Activated T-cell treated with anti-CD3 and anti-CD28 coated beads, Interleukin-2, amount 50 U/mL, for 48 hours (primary cell): ENCODE measurements around the gene ZNF496.

Experiments
- DNase-seq, 2 experiments: peaks; one replicate each; pipeline ENCODE4 v3.0.0-alpha.2; 2020

Gene ZNF496

GRCh38 chr1:247326411-247327130 is 5.1 kb downstream of the ZNF496 start:
- DNase-seq = no peak

- DNase-seq = no peak
Observed at GRCh38 chr1:247324923-247325322, 6.7 kb downstream of the ZNF496 start.

- DNase-seq = no peak
Observed at GRCh38 chr1:247324204-247324787, 7.4 kb downstream of the ZNF496 start.

- peak; percentile 54 to 62 for DNase-seq
Observed at GRCh38 chr1:247322849-247323586, 8.6 kb downstream of the ZNF496 start.

- DNase-seq = no peak
Observed at GRCh38 chr1:247322442-247322841, 9.2 kb downstream of the ZNF496 start.

GRCh38 chr1:247317702-247318101 is 14.0 kb downstream of the ZNF496 start:
- no peak for DNase-seq

GRCh38 chr1:247316590-247317197 is 15.0 kb downstream of the ZNF496 start:
- DNase-seq = no peak

- no peak for DNase-seq
Observed at GRCh38 chr1:247304031-247304430, 27.6 kb downstream of the ZNF496 start.

GRCh38 chr1:247303216-247303615 is 28.5 kb downstream of the ZNF496 start:
- no peak for DNase-seq

- no peak for DNase-seq
Observed at GRCh38 chr1:247301176-247301540, 30.5 kb downstream of the ZNF496 start.

GRCh38 chr1:247300491-247301175 is 31.0 kb downstream of the ZNF496 start:
- no peak for DNase-seq

GRCh38 chr1:247299723-247300381 is 31.8 kb downstream of the ZNF496 start:
- DNase-seq = no peak

GRCh38 chr1:247298701-247299100 is 33.0 kb downstream of the ZNF496 start:
- DNase-seq = no peak

GRCh38 chr1:247298124-247298481 is 33.6 kb downstream of the ZNF496 start:
- no peak for DNase-seq

- DNase-seq = no peak
Observed at GRCh38 chr1:247297263-247298123, 34.2 kb downstream of the ZNF496 start.

- DNase-seq = no peak
Observed at GRCh38 chr1:247296599-247297180, 35.0 kb downstream of the ZNF496 start.

- no peak for DNase-seq
Observed at GRCh38 chr1:247295746-247296145, 35.9 kb downstream of the ZNF496 start.

- no peak for DNase-seq
Observed at GRCh38 chr1:247295274-247295684, 36.4 kb downstream of the ZNF496 start.

- DNase-seq = no peak
Observed at GRCh38 chr1:247294282-247294681, 37.4 kb downstream of the ZNF496 start.

- no peak for DNase-seq
Observed at GRCh38 chr1:247293047-247293446, 38.6 kb downstream of the ZNF496 start.
